H1 (cell line): ENCODE data around the gene PKP3. TPM values are rescaled to one million over a fixed set of nuclear protein-coding genes. Genes with fewer than 3 reads are reported as not detected.

Source experiments
- CTCF ChIA-PET: fragments of 300-600 bp; sonication (Branson Sonifier 250); formaldehyde crosslinking; loops from one replicate; lab custom pipeline; 2021; ENCODE audit not compliant: partially characterized antibody; lab: Charles Lee
- POLR2A ChIA-PET: fragments of 300-600 bp; sonication (Branson Sonifier 250); formaldehyde crosslinking; loops from one replicate; lab custom pipeline; 2021; ENCODE audit warnings: inconsistent platforms; ENCODE audit not compliant: partially characterized antibody; lab: Charles Lee
- DNase-seq, 2 experiments: peaks; one replicate each; pipeline versions ENCODE4 v3.0.0 to v3.0.0-alpha.2; 2010 to 2022; ENCODE audit warnings: low spot score in 2 of 2, low read depth in 1 of 2, mixed read lengths in 1 of 2
- FAIRE-seq: peaks from 2 replicates; lab custom pipeline; 2011; peaks lifted over from hg19 to GRCh38; lab: Jason Lieb, UNC
- H2AFZ ChIP-seq: 2 replicates; pipeline ENCODE4 v1.8.1; 2012; ENCODE audit warnings: low read length, inconsistent platforms
- H2AK5ac ChIP-seq: 2 replicates; pipeline ENCODE4 v1.6.1; 2013; ENCODE audit warnings: low read depth, low read length
- H2BK120ac ChIP-seq: replicated peaks from 2 replicates; pipeline ENCODE3; 2013; ENCODE audit warnings: low read depth, low read length, inconsistent platforms
- H2BK12ac ChIP-seq: 2 replicates; pipeline ENCODE4 v1.6.1; 2013; ENCODE audit warnings: low read depth, low read length
- H2BK15ac ChIP-seq: 2 replicates; pipeline ENCODE4 v1.6.1; 2013; ENCODE audit warnings: low read length
- H2BK20ac ChIP-seq: 2 replicates; pipeline ENCODE4 v1.6.1; 2013; ENCODE audit warnings: low read length
- H2BK5ac ChIP-seq: 2 replicates; pipeline ENCODE4 v1.6.1; 2013; ENCODE audit warnings: low read depth, low read length
- H3K14ac ChIP-seq: 2 replicates; pipeline ENCODE4 v1.6.1; 2013; ENCODE audit warnings: inconsistent platforms; ENCODE audit not compliant: insufficient read length
- H3K18ac ChIP-seq: 2 replicates; pipeline ENCODE4 v1.6.1; 2013; ENCODE audit warnings: low read length; ENCODE audit errors: extremely low read depth
- H3K23ac ChIP-seq: 2 replicates; pipeline ENCODE4 v1.6.1; 2013; ENCODE audit warnings: inconsistent platforms; ENCODE audit not compliant: insufficient read length
- H3K23me2 ChIP-seq: 2 replicates; pipeline ENCODE4 v1.6.1; 2013; ENCODE audit warnings: low read depth, low read length
- H3K27ac ChIP-seq: 2 replicates; pipeline ENCODE4 v1.6.1; 2011; ENCODE audit warnings: low read depth, low read length, inconsistent platforms
- H3K27me3 ChIP-seq, 4 experiments: replicated peaks in 1 of 4; 1 replicate in 1 of 4; 2 replicates in 3 of 4; pipeline versions ENCODE4 v1.6.1 to v1.8.1; 2011 to 2013; ENCODE audit warnings: low read length in 3 of 4, mild to moderate bottlenecking in 3 of 4, inconsistent platforms in 2 of 4, mixed read lengths in 2 of 4, moderate library complexity in 1 of 4; ENCODE audit not compliant: control insufficient read depth in 3 of 4, insufficient read depth in 3 of 4; ENCODE audit errors: extremely low read depth in 1 of 4
- H3K36me3 ChIP-seq, 4 experiments: 2 replicates each; pipeline versions ENCODE4 v1.6.1 to v1.8.1; 2011 to 2013; ENCODE audit warnings: mild to moderate bottlenecking in 4 of 4, low read length in 3 of 4, moderate library complexity in 2 of 4, control low read depth in 1 of 4, inconsistent platforms in 1 of 4; ENCODE audit not compliant: insufficient read depth in 4 of 4, control insufficient read depth in 2 of 4
- H3K4ac ChIP-seq: replicated peaks from 2 replicates; pipeline ENCODE3; 2013; ENCODE audit warnings: low read length, low read depth, mixed read lengths, inconsistent platforms; ENCODE audit not compliant: insufficient read length
- H3K4me1 ChIP-seq, 4 experiments: replicated peaks in 1 of 4; 1 replicate in 1 of 4; 2 replicates in 3 of 4; pipeline versions ENCODE4 v1.6.1 to v1.8.1; 2011 to 2013; ENCODE audit warnings: low read length in 3 of 4, inconsistent platforms in 2 of 4, mixed read lengths in 1 of 4; ENCODE audit not compliant: insufficient read depth in 4 of 4, control insufficient read depth in 3 of 4
- H3K4me2 ChIP-seq, 2 experiments: 2 replicates each; pipeline versions ENCODE4 v1.6.1 to v1.8.1; 2011 to 2013; ENCODE audit warnings: low read depth in 2 of 2, low read length in 2 of 2, control low read depth in 1 of 2, inconsistent platforms in 1 of 2, mild to moderate bottlenecking in 1 of 2; ENCODE audit not compliant: insufficient read depth in 1 of 2
- H3K4me3 ChIP-seq, 4 experiments: fragments of 200-600, 300-600 bp in 1 of 4; sonication (generic), shearing (Covaris generic), sonication (Bioruptor Twin) in 1 of 4; 2 replicates each; pipeline versions ENCODE4 v1.5.1 to v1.8.1; 2011 to 2016; ENCODE audit warnings: low read length in 4 of 4, low read depth in 3 of 4, control low read depth in 2 of 4, inconsistent platforms in 2 of 4, mild to moderate bottlenecking in 2 of 4, mixed read lengths in 1 of 4, moderate library complexity in 1 of 4; ENCODE audit not compliant: insufficient read depth in 2 of 4; ENCODE audit errors: extremely low read depth in 1 of 4
- H3K56ac ChIP-seq: replicated peaks from 2 replicates; pipeline ENCODE3; 2013; ENCODE audit warnings: low read depth, mild to moderate bottlenecking, mixed read lengths, low read length, inconsistent platforms; ENCODE audit not compliant: insufficient read length
- H3K79me1 ChIP-seq: 2 replicates; pipeline ENCODE4 v1.6.1; 2013; ENCODE audit warnings: low read depth, low read length, control low read depth
- H3K79me2 ChIP-seq, 2 experiments: 2 replicates each; pipeline versions ENCODE4 v1.6.1 to v1.8.1; 2012 to 2013; ENCODE audit warnings: low read length in 2 of 2, mild to moderate bottlenecking in 2 of 2, inconsistent platforms in 1 of 2; ENCODE audit not compliant: insufficient read depth in 2 of 2, control insufficient read depth in 1 of 2
- H3K9ac ChIP-seq, 4 experiments: replicated peaks in 1 of 4; 1 replicate in 1 of 4; 2 replicates in 3 of 4; pipeline versions ENCODE4 v1.6.1 to v1.8.1; 2011 to 2013; ENCODE audit warnings: low read depth in 3 of 4, low read length in 3 of 4, control low read depth in 2 of 4, mild to moderate bottlenecking in 2 of 4, moderate library complexity in 2 of 4, inconsistent platforms in 1 of 4; ENCODE audit errors: extremely low read depth in 1 of 4
- H3K9me3 ChIP-seq, 2 experiments: 2 replicates each; pipeline versions ENCODE4 v1.6.1 to v1.8.1; 2012 to 2013; ENCODE audit warnings: mild to moderate bottlenecking in 2 of 2, moderate library complexity in 2 of 2, control low read depth in 1 of 2, inconsistent platforms in 1 of 2, low read depth in 1 of 2, low read length in 1 of 2, mixed read lengths in 1 of 2; ENCODE audit not compliant: insufficient read depth in 2 of 2
- H4K20me1 ChIP-seq, 2 experiments: replicated peaks in 1 of 2; 2 replicates each; pipeline versions ENCODE3 to v1.8.1; 2011 to 2013; ENCODE audit warnings: inconsistent platforms in 2 of 2, low read length in 2 of 2, mild to moderate bottlenecking in 1 of 2; ENCODE audit not compliant: insufficient read depth in 2 of 2, control insufficient read depth in 1 of 2
- H4K5ac ChIP-seq: 2 replicates; pipeline ENCODE4 v1.6.1; 2013; ENCODE audit warnings: low read length, low read depth, mixed read lengths, inconsistent platforms; ENCODE audit not compliant: insufficient read length
- H4K8ac ChIP-seq: 2 replicates; pipeline ENCODE4 v1.8.0; 2013; ENCODE audit warnings: mild to moderate bottlenecking, moderate library complexity, low read length, inconsistent platforms; ENCODE audit not compliant: insufficient read depth; ENCODE audit errors: extremely low read depth
- H4K91ac ChIP-seq: replicated peaks from 2 replicates; pipeline ENCODE3; 2013; ENCODE audit warnings: low read length, mixed read lengths, inconsistent platforms; ENCODE audit not compliant: insufficient read length
- ASH2L ChIP-seq: fragments of 200-600, 300-600 bp; sonication (generic); IDR thresholded peaks from one replicate; pipeline ENCODE4 v1.7.1; 2017; ENCODE audit warnings: low read length
- CBX5 ChIP-seq: fragments of 300-800, 300-1000 bp; sonication (generic); IDR thresholded peaks from 2 replicates; pipeline ENCODE4 v1.7.1; 2016; ENCODE audit warnings: antibody characterized with exemption, low read length, low read depth
- CBX8 ChIP-seq: fragments of 300-800, 300-1000 bp; sonication (generic); IDR thresholded peaks from 2 replicates; pipeline ENCODE4 v1.7.1; 2016; ENCODE audit warnings: low read depth, low read length, borderline replicate concordance
- CREB1 ChIP-seq: IDR thresholded peaks from 2 replicates; pipeline ENCODE4 v1.6.1; 2012; ENCODE audit warnings: inconsistent platforms
- EZH2 ChIP-seq: fragments of 200-600 bp; sonication (generic); IDR thresholded peaks from 2 replicates; pipeline ENCODE4 v1.7.1; 2012; ENCODE audit warnings: low read depth, mild to moderate bottlenecking, moderate library complexity, low read length, inconsistent platforms; ENCODE audit not compliant: severe bottlenecking
- HDAC2 ChIP-seq, 2 experiments: fragments of 300-600 bp in 1 of 2; sonication (generic) in 1 of 2; IDR thresholded peaks; 2 replicates each; pipeline ENCODE4 v1.6.1; 2011 to 2012; ENCODE audit warnings: low read depth in 2 of 2, low read length in 2 of 2, mild to moderate bottlenecking in 2 of 2, moderate library complexity in 2 of 2, borderline replicate concordance in 1 of 2, inconsistent platforms in 1 of 2
- KDM1A ChIP-seq: fragments of 200-600, 300-600 bp; sonication (generic); IDR thresholded peaks from 2 replicates; pipeline ENCODE4 v1.7.1; 2016; ENCODE audit warnings: mild to moderate bottlenecking, low read length, borderline replicate concordance
- POLR2A ChIP-seq, 2 experiments: IDR thresholded peaks; 1 replicate in 1 of 2; 2 replicates in 1 of 2; pipeline ENCODE4 v1.6.1; 2011; ENCODE audit warnings: low read depth in 2 of 2, low read length in 2 of 2, mild to moderate bottlenecking in 2 of 2; ENCODE audit errors: control extremely low read depth in 1 of 2
- RBBP5 ChIP-seq: IDR thresholded peaks from 2 replicates; pipeline ENCODE4 v1.7.1; 2012; ENCODE audit warnings: low read depth, mild to moderate bottlenecking, inconsistent platforms, low read length, moderate library complexity, borderline replicate concordance
- SIX5 ChIP-seq: IDR thresholded peaks from 2 replicates; pipeline ENCODE4 v1.6.1; 2011; ENCODE audit warnings: mild to moderate bottlenecking, low read depth, low read length
- SP1 ChIP-seq: IDR thresholded peaks from 2 replicates; pipeline ENCODE4 v1.6.1; 2011; ENCODE audit warnings: low read depth, low read length
- SP4 ChIP-seq: IDR thresholded peaks from 2 replicates; pipeline ENCODE4 v1.6.1; 2012; ENCODE audit warnings: low read length, inconsistent platforms
- TCF12 ChIP-seq: IDR thresholded peaks from 2 replicates; pipeline ENCODE4 v1.6.1; 2011; ENCODE audit warnings: low read depth, mild to moderate bottlenecking, low read length
- ZNF274 ChIP-seq: IDR thresholded peaks from 2 replicates; pipeline ENCODE4 v1.7.0; 2012; ENCODE audit warnings: low read length, borderline replicate concordance; ENCODE audit errors: extremely low read depth
- WGBS, 2 experiments: shearing (Covaris generic) in 1 of 2; methylation state at CpG; one replicate each; pipeline versions ENCODE4 v1.1.6 to v1.1.7; 2013 to 2015; ENCODE audit warnings: low lambda C conversion rate in 2 of 2, mixed read lengths in 2 of 2, inconsistent platforms in 1 of 2, low coverage in 1 of 2, missing lambda C conversion rate in 1 of 2; ENCODE audit not compliant: insufficient replicate concordance in 2 of 2, insufficient coverage in 1 of 2, insufficient read length in 1 of 2; ENCODE audit errors: extremely low coverage in 1 of 2, missing lambda C conversion rate in 1 of 2; 5-methylcytosine and 5-hydroxymethylcytosine counted together
- polyA plus RNA-seq, 7 experiments: library from polyadenylated mRNA; depleted of rRNA in 3 of 7; stranded (reverse) in 5 of 7; unstranded in 2 of 7; fragments of >200 nt in 5 of 7; fragments of 200-250 nt in 2 of 7; gene quantifications; 1 replicate in 5 of 7; 2 replicates in 1 of 7; 4 replicates in 1 of 7; pipeline versions ENCODE4 v1.2.1 to v1.2.3, GENCODE V29; 2011 to 2013; ENCODE audit warnings: missing spikeins in 2 of 7, mixed read lengths in 2 of 7
- total RNA-seq: library from RNA; stranded (reverse); fragmentation: NEBNext Ultra II Directional; extraction: Animal tissue kit (Norgen Biotek cat#: 25700); gene quantifications from 2 replicates; pipeline ENCODE4 v1.2.1, GENCODE V29; 2021

PKP3 gene
- total and polyA plus RNA-seq, 2 of the 8 experiments (the other 6 are each of a cell fraction or from before 2014, with no cell fraction given): 16.7 to 28.7 TPM

GRCh38 chr11:350723-351255 is 43.2 kb upstream of the PKP3 start:
- no peak overlapping the region for H4K91ac ChIP-seq
- H2AK5ac ChIP-seq: peak overlapping the region; percentile 93; the same call in 1 of the 2 replicates
- no peak overlapping the region for H3K4me3 ChIP-seq
- H3K9ac ChIP-seq: no peak overlapping the region; a peak in 1 of 7 replicates
- no peak overlapping the region for H2BK120ac ChIP-seq
- no peak overlapping the region for H4K8ac ChIP-seq
- no peaks in the 10 kb centered on the region for H3K36me3 ChIP-seq
- H3K27ac ChIP-seq: no peak overlapping the region
- no peak overlapping the region for H4K5ac ChIP-seq
- peak overlapping the region; percentile 77; the same call in 1 of the 2 replicates for H2BK12ac ChIP-seq
- no peak overlapping the region for H3K56ac ChIP-seq
- no peak overlapping the region for H3K4me2 ChIP-seq
- POLR2A ChIA-PET: interaction anchor here (0.9 to 1.1 kb wide), 3 partner anchors 10 to 100 kb away, joined by 3 read pairs; no protein-coding TSS in a partner anchor
- no peaks in the 10 kb centered on the region for H3K79me2 ChIP-seq
- H3K27me3 ChIP-seq: no peaks in the 10 kb centered on the region; a peak in 1 of 7 replicates
- H3K23ac ChIP-seq: no peak overlapping the region
- H3K14ac ChIP-seq: no peak overlapping the region
- H2BK20ac ChIP-seq: peak overlapping the region; percentile 72; the same call in 1 of the 2 replicates
- H3K4me1 ChIP-seq: peaks cover 4 to 11% (median 7%) of the 10 kb centered on the region in 4 experiments
- no peak overlapping the region for H2AFZ ChIP-seq
- H3K9me3 ChIP-seq: no peaks in the 10 kb centered on the region
- no peaks in the 10 kb centered on the region for H4K20me1 ChIP-seq
- 73% methylated on average over 16 of the region's 18 CpGs; no CpG with 5 or more reads in 1 of the 2 experiments for WGBS, 2 experiments
- H3K23me2 ChIP-seq: peaks cover 12% of the 10 kb centered on the region; the same call in 1 of the 2 replicates
- no peak overlapping the region for H3K4ac ChIP-seq
- no peak for FAIRE-seq
- peak overlapping the region; percentile 99 for H2BK15ac ChIP-seq
- DNase-seq: no peak
- H3K79me1 ChIP-seq: no peaks in the 10 kb centered on the region
- CTCF ChIA-PET: interaction anchor here (1.4 kb wide), 1 partner anchor 45 kb away, joined by 4 read pairs; no protein-coding TSS in a partner anchor
- H2BK5ac ChIP-seq: peak overlapping the region; percentile 73; the same call in 1 of the 2 replicates
- H3K18ac ChIP-seq: peak overlapping the region; percentile 5
- TF ChIP-seq ZNF274 (no peak), HDAC2 (IDR thresholded peaks at IDR 0.05; ENCODE audit: borderline replicate concordance in 1 of 2, low read depth in 2 of 2, low read length in 2 of 2) (no peak), TCF12 (no peak), SP1 (no peak), CBX5 (no peak), ASH2L (no peak), CREB1 (no peak), RBBP5 (no peak), EZH2 (no peak), POLR2A (IDR thresholded peaks at IDR 0.05; ENCODE audit: control extremely low read depth in 1 of 2, low read depth in 2 of 2, low read length in 2 of 2) (no peak), SP4 (no peak), KDM1A (no peak), SIX5 (no peak), CBX8 (no peak)
